Cardiac muscle cell (in vitro differentiated cells and primary cell): ENCODE measurements around the gene OR2T8. TPM values are rescaled to one million over a fixed set of nuclear protein-coding genes. Genes with fewer than 3 reads are reported as not detected.
A peak's percentile ranks its signal among the peaks of the same experiment; 100 is the strongest.

Experiments used
- DNase-seq, 2 donors: peaks; one replicate each; pipeline versions ENCODE4 v3.0.0 to v3.0.0-alpha.2; 2010 to 2017; ENCODE audit warnings: low read depth in 1 of 2, low spot score in 1 of 2
- H3K27ac ChIP-seq: fragments of 200-600 bp; sonication (generic); 2 replicates; pipeline ENCODE4 v1.5.1; 2016
- H3K27me3 ChIP-seq: fragments of 200-600 bp; sonication (generic); 2 replicates; pipeline ENCODE4 v1.6.0; 2016; ENCODE audit warnings: control low read depth
- H3K36me3 ChIP-seq: fragments of 200-600 bp; sonication (generic); 2 replicates; pipeline ENCODE4 v1.5.1; 2016; ENCODE audit warnings: control low read depth
- H3K4me1 ChIP-seq: fragments of 200-600 bp; sonication (generic); 2 replicates; pipeline ENCODE4 v1.8.1; 2017; ENCODE audit warnings: low read depth, mild to moderate bottlenecking, mixed run types
- H3K4me3 ChIP-seq: fragments of 200-600 bp; sonication (generic); 2 replicates; pipeline ENCODE4 v1.5.1; 2016; ENCODE audit warnings: mild to moderate bottlenecking
- H3K9me3 ChIP-seq: fragments of 200-600 bp; sonication (generic); 2 replicates; pipeline ENCODE4 v1.5.1; 2017; ENCODE audit warnings: low read depth, mild to moderate bottlenecking, control low read depth
- polyA plus RNA-seq: library from polyadenylated mRNA; unstranded; fragments of >200 nt; fragmentation: Nextera tagmentation; extraction: Ambion mirVana; gene quantifications from 2 replicates; pipeline ENCODE4 v1.2.1, GENCODE V29; 2016
- total RNA-seq: library from RNA; depleted of rRNA; stranded (reverse); fragments of >200 nt; gene quantifications from 2 replicates; pipeline ENCODE4 v1.2.3, GENCODE V29; 2016
- TF ChIP-seq, protein P1 (sequence below): IDR thresholded peaks from 2 replicates; pipeline ENCODE4 v1.5.1; 2012; ENCODE audit warnings: low read depth, mild to moderate bottlenecking, low read length

The OR2T8 gene
- total and polyA plus RNA-seq, 2 experiments from 2014 or later, result not detected

DNA sequence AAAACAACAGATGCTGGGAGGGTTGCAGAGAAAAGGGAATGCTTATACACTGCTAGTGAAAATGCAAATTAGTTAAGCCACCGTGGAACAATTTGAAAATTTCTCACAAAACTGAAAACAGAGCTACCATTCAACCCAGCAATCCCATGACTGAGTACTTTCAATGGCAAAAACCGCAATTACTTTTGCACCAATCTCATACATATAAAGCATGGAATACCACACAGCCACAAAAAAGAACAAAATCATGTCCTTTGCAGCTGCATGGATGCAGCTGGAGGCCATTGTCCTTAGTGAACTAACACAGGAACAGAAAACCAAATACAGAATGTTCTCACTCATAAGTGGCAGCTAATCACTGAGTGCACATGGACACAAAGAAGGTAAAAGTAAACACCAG lies 6.3 kb upstream of the OR2T8 start:
- H3K27me3 ChIP-seq, result no peaks in the 10 kb centered on the region
- no peak for DNase-seq
- H3K27ac ChIP-seq, result no peak overlapping the region
- no peaks in the 10 kb centered on the region for H3K36me3 ChIP-seq
- no peaks in the 10 kb centered on the region for H3K9me3 ChIP-seq
- no peak overlapping the region for H3K4me3 ChIP-seq
- TF ChIP-seq, protein P1, sequence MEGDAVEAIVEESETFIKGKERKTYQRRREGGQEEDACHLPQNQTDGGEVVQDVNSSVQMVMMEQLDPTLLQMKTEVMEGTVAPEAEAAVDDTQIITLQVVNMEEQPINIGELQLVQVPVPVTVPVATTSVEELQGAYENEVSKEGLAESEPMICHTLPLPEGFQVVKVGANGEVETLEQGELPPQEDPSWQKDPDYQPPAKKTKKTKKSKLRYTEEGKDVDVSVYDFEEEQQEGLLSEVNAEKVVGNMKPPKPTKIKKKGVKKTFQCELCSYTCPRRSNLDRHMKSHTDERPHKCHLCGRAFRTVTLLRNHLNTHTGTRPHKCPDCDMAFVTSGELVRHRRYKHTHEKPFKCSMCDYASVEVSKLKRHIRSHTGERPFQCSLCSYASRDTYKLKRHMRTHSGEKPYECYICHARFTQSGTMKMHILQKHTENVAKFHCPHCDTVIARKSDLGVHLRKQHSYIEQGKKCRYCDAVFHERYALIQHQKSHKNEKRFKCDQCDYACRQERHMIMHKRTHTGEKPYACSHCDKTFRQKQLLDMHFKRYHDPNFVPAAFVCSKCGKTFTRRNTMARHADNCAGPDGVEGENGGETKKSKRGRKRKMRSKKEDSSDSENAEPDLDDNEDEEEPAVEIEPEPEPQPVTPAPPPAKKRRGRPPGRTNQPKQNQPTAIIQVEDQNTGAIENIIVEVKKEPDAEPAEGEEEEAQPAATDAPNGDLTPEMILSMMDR, result no peak
- no peaks in the 10 kb centered on the region for H3K4me1 ChIP-seq

- DNase-seq, result peak in 1 of 2 donors; percentile 32
- Histone ChIP-seq H3K36me3 (no peaks in the 10 kb centered on the region), H3K4me3 (no peak overlapping the region), H3K9me3 (no peaks in the 10 kb centered on the region), H3K4me1 (no peaks in the 10 kb centered on the region), H3K27ac (peak overlapping the region; percentile 28), H3K27me3 (no peaks in the 10 kb centered on the region)
- TF ChIP-seq, protein P1, result no peak
Observed at GRCh38 chr1:247914941-247915662, 5.0 kb upstream of the OR2T8 start.

DNA sequence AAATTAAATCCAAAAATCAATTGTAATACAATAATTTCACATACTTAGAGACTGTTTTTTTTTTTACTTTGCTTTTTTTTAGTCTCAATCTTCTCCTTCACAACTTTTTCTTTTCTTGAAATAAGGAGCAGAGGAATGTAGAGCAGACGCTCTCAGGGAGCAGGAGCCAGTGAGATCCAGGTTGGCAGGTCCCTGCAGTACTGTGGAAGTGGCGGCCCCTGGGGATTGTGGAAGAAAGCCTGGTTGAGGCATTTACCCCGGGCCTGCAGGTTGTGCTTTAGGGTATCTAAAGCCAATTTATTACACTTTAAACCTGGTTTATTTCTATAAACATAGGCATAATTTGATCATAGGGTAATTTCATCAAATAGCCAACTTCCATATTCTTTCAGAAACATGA lies 3.9 kb downstream of the OR2T8 start:
- TF ChIP-seq, protein P1, result no peak
- peak in 1 of 2 donors; percentile 5 for DNase-seq
- Histone ChIP-seq H3K4me3 (no peak overlapping the region), H3K27me3 (no peaks in the 10 kb centered on the region), H3K36me3 (no peaks in the 10 kb centered on the region), H3K27ac (no peak overlapping the region), H3K4me1 (no peaks in the 10 kb centered on the region), H3K9me3 (no peaks in the 10 kb centered on the region)

DNA sequence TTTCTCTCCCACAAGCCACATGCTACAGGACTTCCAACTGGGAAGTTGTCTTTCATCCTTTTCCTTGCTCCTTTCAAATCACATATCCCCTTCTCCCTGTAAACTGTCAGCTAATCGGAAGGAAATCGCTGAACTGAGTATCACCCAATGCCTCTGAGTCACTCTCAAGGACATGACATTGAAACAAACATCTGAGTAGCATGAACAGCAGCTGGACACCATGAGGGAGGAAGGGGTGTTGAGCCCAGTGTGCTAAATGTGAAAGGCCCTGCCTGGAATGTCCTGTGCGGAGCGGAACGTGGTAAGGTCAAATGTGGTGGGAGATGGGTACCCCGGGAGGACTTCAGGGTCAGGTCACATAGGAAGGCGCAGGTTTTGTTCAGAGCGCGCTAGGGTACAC lies 4.8 kb downstream of the OR2T8 start, which contains the start of gene OR2AJ1:
Gene OR2AJ1, plus strand, starts transcription at position 22 of the 400 bp plus-strand sequence. CDS start 8,880 bp downstream, outside the sequence.
- H3K4me1 ChIP-seq, result no peaks in the 10 kb centered on the region
- no peaks in the 10 kb centered on the region for H3K9me3 ChIP-seq
- no peak within 1 kb of the TSS for H3K4me3 ChIP-seq
- TF ChIP-seq, protein P1, result no peak
- H3K36me3 ChIP-seq, result no peaks in the 10 kb centered on the region
- no peak within 1 kb of the TSS for H3K27ac ChIP-seq
- DNase-seq, result peak in 1 of 2 donors; percentile 2
- H3K27me3 ChIP-seq, result no peaks in the 10 kb centered on the region

GRCh38 chr1:247933989-247934388 lies 13.9 kb downstream of the OR2T8 start:
- no peak for DNase-seq
- Histone ChIP-seq H3K27me3 (no peaks in the 10 kb centered on the region), H3K36me3 (no peaks in the 10 kb centered on the region), H3K27ac (no peak overlapping the region), H3K4me3 (no peak overlapping the region), H3K4me1 (no peaks in the 10 kb centered on the region), H3K9me3 (no peaks in the 10 kb centered on the region)
- TF ChIP-seq, protein P1, result no peak
